ENCODE measurements around the gene PTMA. TPM values are rescaled to one million over a fixed set of nuclear protein-coding genes. Genes with fewer than 3 reads are reported as not detected.

PTMA gene
- polyA plus RNA-seq, 1 donor from 2014 or later = 2,091 TPM

- H3K9ac ChIP-seq (ENCODE audit: low read length) = no peak overlapping the region
- H3K79me2 ChIP-seq (replicated peaks; ENCODE audit: insufficient read depth, low read length) = no peaks in the 10 kb centered on the region
- no peaks in the 10 kb centered on the region for H3K27me3 ChIP-seq (ENCODE audit: insufficient read depth, low read depth, low read length)
- H3K27ac ChIP-seq (ENCODE audit: low read length) = no peak overlapping the region
- H4K20me1 ChIP-seq (ENCODE audit: insufficient read depth) = no peaks in the 10 kb centered on the region
- H2AFZ ChIP-seq (ENCODE audit: low read depth, low read length) = no peak overlapping the region
- no peaks in the 10 kb centered on the region for H3K9me2 ChIP-seq (ENCODE audit: insufficient read depth, low read length)
- no peak overlapping the region for H3K4me2 ChIP-seq (ENCODE audit: low read length)
- TF ChIP-seq EZH2 (IDR thresholded peaks at IDR 0.05; ENCODE audit: borderline replicate concordance, insufficient read depth, low read length, poor library complexity, severe bottlenecking) (no peak), RAD21 (conservative IDR thresholded peaks at IDR 0.05) (no peak), MXI1 (conservative IDR thresholded peaks at IDR 0.05; ENCODE audit: poor library complexity, severe bottlenecking) (no peak), SMC3 (conservative IDR thresholded peaks at IDR 0.05; ENCODE audit: poor library complexity) (no peak), CTCF (IDR thresholded peaks at IDR 0.05; ENCODE audit: poor library complexity, severe bottlenecking) (no peak), EP300 (conservative IDR thresholded peaks at IDR 0.05; ENCODE audit: poor library complexity, severe bottlenecking) (no peak), TAF1 (IDR thresholded peaks at IDR 0.05; ENCODE audit: low read depth) (no peak)
- TF ChIP-seq, protein P1, sequence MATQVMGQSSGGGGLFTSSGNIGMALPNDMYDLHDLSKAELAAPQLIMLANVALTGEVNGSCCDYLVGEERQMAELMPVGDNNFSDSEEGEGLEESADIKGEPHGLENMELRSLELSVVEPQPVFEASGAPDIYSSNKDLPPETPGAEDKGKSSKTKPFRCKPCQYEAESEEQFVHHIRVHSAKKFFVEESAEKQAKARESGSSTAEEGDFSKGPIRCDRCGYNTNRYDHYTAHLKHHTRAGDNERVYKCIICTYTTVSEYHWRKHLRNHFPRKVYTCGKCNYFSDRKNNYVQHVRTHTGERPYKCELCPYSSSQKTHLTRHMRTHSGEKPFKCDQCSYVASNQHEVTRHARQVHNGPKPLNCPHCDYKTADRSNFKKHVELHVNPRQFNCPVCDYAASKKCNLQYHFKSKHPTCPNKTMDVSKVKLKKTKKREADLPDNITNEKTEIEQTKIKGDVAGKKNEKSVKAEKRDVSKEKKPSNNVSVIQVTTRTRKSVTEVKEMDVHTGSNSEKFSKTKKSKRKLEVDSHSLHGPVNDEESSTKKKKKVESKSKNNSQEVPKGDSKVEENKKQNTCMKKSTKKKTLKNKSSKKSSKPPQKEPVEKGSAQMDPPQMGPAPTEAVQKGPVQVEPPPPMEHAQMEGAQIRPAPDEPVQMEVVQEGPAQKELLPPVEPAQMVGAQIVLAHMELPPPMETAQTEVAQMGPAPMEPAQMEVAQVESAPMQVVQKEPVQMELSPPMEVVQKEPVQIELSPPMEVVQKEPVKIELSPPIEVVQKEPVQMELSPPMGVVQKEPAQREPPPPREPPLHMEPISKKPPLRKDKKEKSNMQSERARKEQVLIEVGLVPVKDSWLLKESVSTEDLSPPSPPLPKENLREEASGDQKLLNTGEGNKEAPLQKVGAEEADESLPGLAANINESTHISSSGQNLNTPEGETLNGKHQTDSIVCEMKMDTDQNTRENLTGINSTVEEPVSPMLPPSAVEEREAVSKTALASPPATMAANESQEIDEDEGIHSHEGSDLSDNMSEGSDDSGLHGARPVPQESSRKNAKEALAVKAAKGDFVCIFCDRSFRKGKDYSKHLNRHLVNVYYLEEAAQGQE (IDR thresholded peaks at IDR 0.05; ENCODE audit: borderline replicate concordance) = no peak
- no peaks in the 10 kb centered on the region for H3K9me3 ChIP-seq (ENCODE audit: low read length)
- H3K36me3 ChIP-seq (ENCODE audit: insufficient read depth, low read length) = no peaks in the 10 kb centered on the region
- H3K4me3 ChIP-seq (ENCODE audit: low read length) = no peak overlapping the region
- no peaks in the 10 kb centered on the region for H3F3A ChIP-seq (ENCODE audit: insufficient read depth, low read length, poor library complexity, severe bottlenecking)
These were observed 35.0 kb upstream of the PTMA start for GRCh38 chr2:231673348-231673770.

GRCh38 chr2:231674587-231675338 lies 33.6 kb upstream of the PTMA start:
- no peak for TF ChIP-seq TAF1 (IDR thresholded peaks at IDR 0.05; ENCODE audit: low read depth)
- TF ChIP-seq EZH2 (IDR thresholded peaks at IDR 0.05; ENCODE audit: borderline replicate concordance, insufficient read depth, low read length, poor library complexity, severe bottlenecking) = no peak
- TF ChIP-seq, protein P1 (IDR thresholded peaks at IDR 0.05; ENCODE audit: borderline replicate concordance) = no peak
- TF ChIP-seq SMC3 (conservative IDR thresholded peaks at IDR 0.05; ENCODE audit: poor library complexity) = peak; percentile 66
- no peak for TF ChIP-seq MXI1 (conservative IDR thresholded peaks at IDR 0.05; ENCODE audit: poor library complexity, severe bottlenecking)
- peak; percentile 55 for TF ChIP-seq RAD21 (conservative IDR thresholded peaks at IDR 0.05)
- peak; percentile 68 for TF ChIP-seq CTCF (IDR thresholded peaks at IDR 0.05; ENCODE audit: poor library complexity, severe bottlenecking)
- H2AFZ ChIP-seq (ENCODE audit: low read depth, low read length) = no peak overlapping the region

More at GRCh38 chr2:231674587-231675338, 33.6 kb upstream of the PTMA start:
- Histone ChIP-seq H3K36me3 (ENCODE audit: insufficient read depth, low read length) (no peaks in the 10 kb centered on the region), H3F3A (ENCODE audit: insufficient read depth, low read length, poor library complexity, severe bottlenecking) (no peaks in the 10 kb centered on the region), H3K4me3 (ENCODE audit: low read length) (no peak overlapping the region), H3K9ac (ENCODE audit: low read length) (no peak overlapping the region), H3K4me2 (ENCODE audit: low read length) (no peak overlapping the region), H4K20me1 (ENCODE audit: insufficient read depth) (no peaks in the 10 kb centered on the region), H3K27ac (ENCODE audit: low read length) (no peak overlapping the region), H3K9me3 (ENCODE audit: low read length) (no peaks in the 10 kb centered on the region), H3K79me2 (replicated peaks; ENCODE audit: insufficient read depth, low read length) (no peaks in the 10 kb centered on the region), H3K9me2 (ENCODE audit: insufficient read depth, low read length) (no peaks in the 10 kb centered on the region), H3K27me3 (ENCODE audit: insufficient read depth, low read depth, low read length) (no peaks in the 10 kb centered on the region)

Data from neural cell (in vitro differentiated cells).